GM12891 (cell line): ENCODE results near the gene ANKRD45.

Experiments used
- PAX5 ChIP-seq: IDR thresholded peaks from 2 replicates; pipeline ENCODE4 v1.6.1; 2011; ENCODE audit warnings: low read length, moderate library complexity, mild to moderate bottlenecking; ENCODE audit not compliant: insufficient read depth, severe bottlenecking
- POLR2A ChIP-seq: IDR thresholded peaks from 2 replicates; pipeline ENCODE4 v1.6.1; 2011; ENCODE audit warnings: low read depth, low read length, control low read depth
- POLR2AphosphoS5 ChIP-seq: IDR thresholded peaks from 2 replicates; pipeline ENCODE4 v1.6.1; 2011; ENCODE audit warnings: low read depth, low read length, control low read depth
- POU2F2 ChIP-seq: IDR thresholded peaks from 2 replicates; pipeline ENCODE4 v1.6.1; 2011; ENCODE audit warnings: low read depth, mild to moderate bottlenecking, control low read depth, low read length, moderate library complexity
- TAF1 ChIP-seq: IDR thresholded peaks from 2 replicates; pipeline ENCODE4 v1.6.1; 2011; ENCODE audit warnings: low read depth, low read length, control low read depth

DNA sequence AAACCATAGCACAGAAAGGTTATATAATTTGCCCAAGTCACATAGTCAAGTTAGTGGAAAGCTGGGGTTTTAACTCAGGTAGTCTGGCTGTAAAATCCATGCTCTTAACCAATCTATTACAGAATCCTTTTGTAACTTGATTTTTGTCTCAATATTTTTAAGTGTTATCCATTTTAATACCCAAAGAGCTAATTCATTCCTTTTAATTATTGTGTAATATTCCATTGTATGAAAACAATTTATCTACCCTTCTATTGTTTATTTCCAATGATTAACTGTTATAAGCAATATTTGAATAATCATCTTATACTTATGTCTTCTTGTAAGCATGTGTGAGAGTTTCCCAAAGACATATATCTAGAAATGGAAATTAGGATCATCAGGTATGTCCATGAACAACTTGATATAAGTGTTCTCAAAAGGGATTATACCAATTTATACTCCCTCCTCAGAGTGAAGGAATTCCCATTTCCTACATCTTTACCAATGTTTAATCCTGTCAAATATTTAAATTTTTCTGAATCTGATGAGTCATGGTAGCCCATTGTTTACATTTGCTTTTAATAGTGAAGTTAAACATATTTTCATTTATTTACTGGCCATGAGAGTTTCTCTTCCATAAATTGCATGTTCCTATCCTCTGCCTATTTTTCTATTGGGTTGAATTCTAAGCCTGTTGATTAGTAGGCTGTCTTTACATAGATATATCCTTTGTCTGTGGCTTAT is 20.6 kb downstream of the ANKRD45 start:
- TF ChIP-seq POLR2AphosphoS5 (no peak), PAX5 (no peak), POLR2A (no peak), TAF1 (no peak), POU2F2 (no peak)
